ENCODE measurements around the gene ZNF331. TPM values are rescaled to one million over a fixed set of nuclear protein-coding genes. Genes with fewer than 3 reads are reported as not detected.

Gene ZNF331
- 8.5 and 10.4 TPM in 2 replicates for total RNA-seq

GRCh38 chr19:53537521-53538377 lies at the start of gene ZNF331:
ZNF331 (plus strand) TSS chr19:53538145; CDS start chr19:53569377, 31,232 bp downstream.

Other genes starting within 250 kb of the ZNF331 start
- gene ZNF845, start 204.4 kb upstream of the ZNF331 start, total RNA-seq, result 6.8 and 7.1 TPM in 2 replicates
- gene ZNF525, start 172.4 kb upstream of the ZNF331 start, total RNA-seq, result 6.3 and 6.5 TPM in 2 replicates
- 8.5 and 12.7 TPM in 2 replicates for gene ZNF765, start 143.0 kb upstream of the ZNF331 start, total RNA-seq
- gene ZNF761, start 106.2 kb upstream of the ZNF331 start, total RNA-seq, result 9.1 and 12.9 TPM in 2 replicates
- gene ZNF813, start 70.4 kb upstream of the ZNF331 start, total RNA-seq, result 3.9 and 5.3 TPM in 2 replicates
- not detected in 2 replicates for gene DPRX, start 93.9 kb downstream of the ZNF331 start, total RNA-seq

All from bronchial smooth muscle cell (primary cell).